GM10248 (cell line): Measurements from ENCODE around the gene AXDND1.

Experiments used
- CTCF ChIA-PET: fragments of 300-600 bp; sonication (Branson Sonifier 250); formaldehyde crosslinking; extraction: SDS; loops from one replicate; lab custom pipeline; 2021; ENCODE audit warnings: antibody characterized with exemption; lab: Yijun Ruan, JAX
- POLR2A ChIA-PET: fragments of 350-650 bp; sonication (Branson Sonifier 250); formaldehyde crosslinking; extraction: SDS; loops from one replicate; lab custom pipeline; 2020; ENCODE audit warnings: antibody characterized with exemption; lab: Yijun Ruan, JAX
- DNase-seq: peaks from one replicate; pipeline ENCODE4 v3.0.0; 2012; ENCODE audit errors: extremely low spot score
- TF ChIP-seq, protein P1 (sequence below): IDR thresholded peaks from 2 replicates; pipeline ENCODE4 v1.5.1; 2012; ENCODE audit warnings: mild to moderate bottlenecking, low read depth; ENCODE audit errors: extremely low read depth, missing control alignments, control extremely low read depth

The AXDND1 gene

DNA sequence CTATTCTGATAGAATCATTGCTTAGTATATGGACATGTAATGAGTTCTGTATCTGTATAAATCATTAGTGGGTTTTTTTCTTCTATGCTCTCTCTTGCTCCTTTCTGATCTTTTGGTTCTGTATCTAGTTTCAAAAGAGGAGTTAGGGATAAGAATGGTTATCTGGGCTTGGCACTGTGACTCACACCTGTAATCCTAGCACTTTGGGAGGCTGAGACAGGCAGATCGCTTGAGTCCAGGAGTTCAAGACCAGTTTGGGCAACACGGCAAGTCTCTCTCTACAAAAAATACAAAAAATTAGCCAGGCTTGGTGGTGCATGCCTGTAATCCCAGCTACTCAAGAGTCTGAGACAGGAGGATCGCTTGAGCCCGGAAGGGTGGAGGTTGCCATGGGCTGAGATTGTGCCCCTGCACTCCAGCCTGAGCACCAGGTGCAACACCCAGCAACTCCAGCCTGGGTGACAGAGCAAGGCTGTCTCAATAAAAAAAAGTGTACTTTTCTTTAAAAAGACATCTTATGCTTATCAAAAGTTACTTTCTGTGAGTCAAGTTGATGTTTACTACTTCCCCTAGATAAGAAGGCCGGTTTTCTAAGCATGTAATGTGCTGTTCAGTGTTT lies 27.7 kb upstream of the AXDND1 start:
- CTCF ChIA-PET: no interaction called here
- TF ChIP-seq, protein P1, sequence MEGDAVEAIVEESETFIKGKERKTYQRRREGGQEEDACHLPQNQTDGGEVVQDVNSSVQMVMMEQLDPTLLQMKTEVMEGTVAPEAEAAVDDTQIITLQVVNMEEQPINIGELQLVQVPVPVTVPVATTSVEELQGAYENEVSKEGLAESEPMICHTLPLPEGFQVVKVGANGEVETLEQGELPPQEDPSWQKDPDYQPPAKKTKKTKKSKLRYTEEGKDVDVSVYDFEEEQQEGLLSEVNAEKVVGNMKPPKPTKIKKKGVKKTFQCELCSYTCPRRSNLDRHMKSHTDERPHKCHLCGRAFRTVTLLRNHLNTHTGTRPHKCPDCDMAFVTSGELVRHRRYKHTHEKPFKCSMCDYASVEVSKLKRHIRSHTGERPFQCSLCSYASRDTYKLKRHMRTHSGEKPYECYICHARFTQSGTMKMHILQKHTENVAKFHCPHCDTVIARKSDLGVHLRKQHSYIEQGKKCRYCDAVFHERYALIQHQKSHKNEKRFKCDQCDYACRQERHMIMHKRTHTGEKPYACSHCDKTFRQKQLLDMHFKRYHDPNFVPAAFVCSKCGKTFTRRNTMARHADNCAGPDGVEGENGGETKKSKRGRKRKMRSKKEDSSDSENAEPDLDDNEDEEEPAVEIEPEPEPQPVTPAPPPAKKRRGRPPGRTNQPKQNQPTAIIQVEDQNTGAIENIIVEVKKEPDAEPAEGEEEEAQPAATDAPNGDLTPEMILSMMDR: no peak
- no peak for DNase-seq
- POLR2A ChIA-PET: no interaction called here

DNA sequence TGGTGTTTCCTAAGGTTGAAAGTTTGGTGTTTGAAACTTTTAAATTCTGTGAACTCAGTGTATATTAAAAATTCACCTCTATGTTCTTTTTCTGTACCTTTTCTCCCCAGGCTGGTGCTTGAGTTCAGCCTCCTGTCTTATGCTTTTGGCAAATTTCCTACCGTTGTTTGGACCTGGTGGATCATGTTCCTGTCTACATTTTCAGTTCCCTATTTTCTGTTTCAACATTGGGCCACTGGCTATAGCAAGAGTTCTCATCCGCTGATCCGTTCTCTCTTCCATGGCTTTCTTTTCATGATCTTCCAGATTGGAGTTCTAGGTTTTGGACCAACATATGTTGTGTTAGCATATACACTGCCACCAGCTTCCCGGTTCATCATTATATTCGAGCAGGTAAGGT lies 24.9 kb upstream of the AXDND1 start:
- DNase-seq: no peak
- ChIA-PET CTCF (no interaction called here), POLR2A (no interaction called here)
- TF ChIP-seq, protein P1: no peak

DNA sequence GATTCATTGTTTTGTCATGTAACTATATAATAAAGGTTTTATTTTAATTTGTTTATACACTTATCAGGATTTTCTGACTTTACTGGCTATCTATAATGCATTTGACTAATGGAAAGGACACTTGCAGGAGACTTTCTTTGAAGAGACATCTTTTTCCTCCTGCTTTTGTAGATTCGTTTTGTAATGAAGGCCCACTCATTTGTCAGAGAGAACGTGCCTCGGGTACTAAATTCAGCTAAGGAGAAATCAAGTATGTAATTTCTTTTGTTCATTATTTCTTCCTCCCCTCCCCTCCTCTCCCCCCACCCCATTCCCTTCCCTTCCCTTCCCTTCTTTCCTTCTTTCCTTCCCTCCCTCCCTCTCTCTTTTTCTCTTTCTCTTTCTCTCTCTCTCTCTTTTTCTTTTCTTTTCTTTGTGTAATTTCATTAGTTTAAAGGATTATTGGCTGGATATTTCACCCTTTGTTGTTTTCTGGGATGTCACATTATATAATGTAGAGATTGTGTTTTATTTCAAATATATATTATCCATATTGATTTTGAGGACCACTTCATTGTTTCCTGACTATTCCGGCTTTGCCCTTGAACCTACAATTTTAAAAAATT lies 23.7 kb upstream of the AXDND1 start:
- DNase-seq: no peak
- CTCF ChIA-PET: no interaction called here
- POLR2A ChIA-PET: no interaction called here
- TF ChIP-seq, protein P1: no peak

DNA sequence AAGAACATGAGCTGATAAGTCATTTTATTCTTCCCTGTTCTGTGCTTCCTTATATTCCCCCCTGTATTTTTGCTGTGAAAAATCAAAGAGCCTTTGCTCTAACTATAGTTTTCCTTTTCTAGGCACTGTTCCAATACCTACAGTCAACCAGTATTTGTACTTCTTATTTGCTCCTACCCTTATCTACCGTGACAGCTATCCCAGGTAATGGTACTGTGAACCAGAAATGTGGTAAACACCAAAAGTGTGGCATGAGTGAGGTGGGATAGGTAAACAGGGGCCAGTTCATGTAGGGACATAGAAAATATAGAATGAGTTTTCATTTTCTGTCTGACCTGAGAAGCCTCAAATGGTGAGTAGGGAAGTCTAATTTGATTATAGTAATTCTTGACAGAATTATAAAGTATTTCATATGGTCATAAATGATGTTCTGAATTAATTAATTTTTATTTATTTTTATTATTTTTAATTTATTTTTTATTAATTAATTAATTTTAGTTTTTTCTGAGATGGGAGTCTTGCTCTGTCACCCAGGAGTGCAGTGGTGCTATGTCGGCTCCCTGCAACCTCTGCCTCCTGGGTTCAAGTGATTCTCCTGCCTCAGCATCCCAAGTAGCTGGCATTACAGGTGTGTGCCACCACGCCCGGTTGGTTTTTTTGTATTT lies 22.9 kb upstream of the AXDND1 start:
- ChIA-PET POLR2A (no interaction called here), CTCF (no interaction called here)
- DNase-seq: no peak
- TF ChIP-seq, protein P1: no peak

DNA sequence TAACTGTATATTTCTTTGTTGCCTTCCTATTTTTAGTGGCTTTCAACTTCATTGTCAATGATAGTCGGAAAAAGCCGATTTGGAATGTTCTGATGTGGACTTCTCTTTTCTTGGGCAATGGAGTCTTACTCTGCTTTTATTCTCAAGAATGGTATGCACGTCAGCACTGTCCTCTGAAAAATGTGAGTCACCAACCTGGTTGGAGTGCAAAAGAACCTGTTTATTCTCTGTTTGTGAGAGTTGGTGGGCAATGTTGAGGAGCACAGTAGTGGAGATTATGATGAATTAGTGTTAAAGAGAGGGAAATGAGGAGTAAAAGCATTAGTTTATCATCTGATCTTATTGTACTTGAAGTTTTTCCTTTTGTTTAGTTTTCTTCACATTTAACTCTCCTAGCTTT lies 14.5 kb upstream of the AXDND1 start:
- no peak for DNase-seq
- TF ChIP-seq, protein P1: no peak
- ChIA-PET CTCF (interaction anchor here (1.1 kb wide), 1 partner anchor 19 kb away, joined by 3 read pairs; no protein-coding TSS in a partner anchor), POLR2A (no interaction called here)

DNA sequence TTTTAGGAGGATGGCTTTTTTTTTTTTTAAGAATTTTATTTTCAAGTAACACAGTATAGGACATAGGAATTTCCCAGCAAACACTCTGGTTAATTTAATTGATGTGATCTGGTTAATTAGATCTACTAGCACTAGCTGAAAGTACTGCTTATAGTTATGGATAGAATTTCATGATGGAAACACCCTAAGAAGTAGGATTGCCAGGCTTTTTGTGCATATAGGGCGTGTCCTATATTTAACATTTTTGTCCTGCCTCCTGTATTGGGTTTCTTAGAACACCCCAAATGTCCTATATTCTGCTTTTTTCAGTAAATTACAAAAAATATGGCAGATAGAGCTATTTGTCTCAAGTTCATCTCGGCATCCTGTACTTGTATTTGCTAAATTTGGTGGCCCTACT lies 13.5 kb upstream of the AXDND1 start:
- ChIA-PET POLR2A (no interaction called here), CTCF (interaction anchor here (0.8 to 1.1 kb wide), 2 partner anchors 10 to 18 kb away, joined by 3 read pairs; no protein-coding TSS in a partner anchor)
- TF ChIP-seq, protein P1: no peak
- DNase-seq: no peak
